Smooth muscle cell (in vitro differentiated cells): Measurements from ENCODE around the gene PGGT1B. TPM values are rescaled to one million over a fixed set of nuclear protein-coding genes. Genes with fewer than 3 reads are reported as not detected.

Source experiments
- DNase-seq: peaks from one replicate; lab custom pipeline; 2025; ENCODE audit not compliant: unreplicated experiment; lab: John Stamatoyannopoulos, UW
- H2AFZ ChIP-seq: fragments of 200-600 bp; sonication (generic); 2 replicates; pipeline ENCODE4 v1.6.0; 2016; ENCODE audit warnings: antibody characterized with exemption, low read depth, mild to moderate bottlenecking
- H3F3A ChIP-seq: fragments of 200-600 bp; sonication (generic); 2 replicates; pipeline ENCODE4 v1.6.0; 2017; ENCODE audit warnings: antibody characterized with exemption, low read depth
- H3K27ac ChIP-seq: fragments of 200-600 bp; sonication (generic); 2 replicates; pipeline ENCODE4 v1.5.1; 2016; ENCODE audit warnings: low read depth, mild to moderate bottlenecking
- H3K27me3 ChIP-seq: fragments of 200-600 bp; sonication (generic); 2 replicates; pipeline ENCODE4 v1.6.1; 2016; ENCODE audit warnings: low read depth, mild to moderate bottlenecking
- H3K36me3 ChIP-seq: fragments of 200-600 bp; sonication (generic); 2 replicates; pipeline ENCODE4 v1.5.1; 2016; ENCODE audit warnings: low read depth
- H3K4me1 ChIP-seq: fragments of 200-600 bp; sonication (generic); 2 replicates; pipeline ENCODE4 v1.5.1; 2016; ENCODE audit warnings: low read depth
- H3K4me2 ChIP-seq: fragments of 200-600 bp; sonication (generic); 2 replicates; pipeline ENCODE4 v1.6.0; 2016; ENCODE audit warnings: mild to moderate bottlenecking
- H3K4me3 ChIP-seq: fragments of 200-600 bp; sonication (generic); 2 replicates; pipeline ENCODE4 v1.5.1; 2016; ENCODE audit warnings: mild to moderate bottlenecking
- H3K79me2 ChIP-seq: fragments of 200-600 bp; sonication (generic); 2 replicates; pipeline ENCODE4 v1.6.0; 2016; ENCODE audit warnings: low read depth, mild to moderate bottlenecking
- H3K9ac ChIP-seq: fragments of 200-600 bp; sonication (generic); 2 replicates; pipeline ENCODE4 v1.6.0; 2016; ENCODE audit warnings: low read depth
- H3K9me3 ChIP-seq: fragments of 200-600 bp; sonication (generic); replicated peaks from 2 replicates; pipeline ENCODE4 v1.5.1; 2016; ENCODE audit warnings: low read depth
- H4K20me1 ChIP-seq: fragments of 200-600 bp; sonication (generic); 2 replicates; pipeline ENCODE4 v1.6.0; 2016; ENCODE audit warnings: low read depth
- WGBS: methylation state at CpG from one replicate; pipeline ENCODE4 v1.1.7; 2016; ENCODE audit warnings: low lambda C conversion rate; 5-methylcytosine and 5-hydroxymethylcytosine counted together
- polyA plus RNA-seq: library from polyadenylated mRNA; unstranded; fragments of >200 nt; fragmentation: Nextera tagmentation; extraction: Ambion mirVana; gene quantifications from 2 replicates; pipeline ENCODE4 v1.2.1, GENCODE V29; 2016
- total RNA-seq: library from RNA; depleted of rRNA; stranded (reverse); fragments of >200 nt; gene quantifications from 2 replicates; pipeline ENCODE4 v1.2.3, GENCODE V29; 2014
- TF ChIP-seq, protein P1 (sequence below): fragments of 200-600 bp; sonication (generic); IDR thresholded peaks from 2 replicates; pipeline ENCODE4 v1.5.1; 2017; ENCODE audit warnings: borderline replicate concordance, mild to moderate bottlenecking, antibody characterized with exemption; ENCODE audit not compliant: insufficient read depth, poor library complexity, severe bottlenecking

The PGGT1B gene
- total and polyA plus RNA-seq, 2 experiments from 2014 or later: 5.7 to 13.1 TPM

DNA sequence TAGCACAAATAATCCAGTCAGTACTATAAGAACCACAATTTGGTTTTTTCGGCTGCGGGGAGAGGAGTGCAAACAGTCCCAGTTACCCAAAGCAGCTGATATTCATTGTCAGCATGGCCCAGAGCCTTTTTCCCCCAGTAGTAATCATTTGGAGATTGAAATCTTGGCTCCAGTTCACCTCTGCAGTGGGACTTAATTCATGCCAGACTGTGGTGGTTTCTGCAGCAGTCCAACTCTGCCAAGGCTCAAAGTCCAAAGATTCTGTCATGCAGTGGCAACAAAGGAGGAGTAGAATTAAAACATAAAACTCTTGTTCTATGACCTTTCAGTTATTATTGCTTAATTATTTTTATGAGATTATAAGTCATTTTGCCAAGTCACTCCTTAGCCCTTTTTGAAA lies 68.0 kb downstream of the PGGT1B start:
- Histone ChIP-seq H3K36me3 (no peaks in the 10 kb centered on the region), H3K9ac (no peak overlapping the region), H3K4me2 (no peak overlapping the region), H3K4me1 (no peaks in the 10 kb centered on the region), H3K27me3 (no peaks in the 10 kb centered on the region), H3K4me3 (no peak overlapping the region), H3K79me2 (no peaks in the 10 kb centered on the region), H3F3A (no peaks in the 10 kb centered on the region), H4K20me1 (no peaks in the 10 kb centered on the region), H3K27ac (no peak overlapping the region), H3K9me3 (no peaks in the 10 kb centered on the region), H2AFZ (no peak overlapping the region)
- TF ChIP-seq, protein P1, sequence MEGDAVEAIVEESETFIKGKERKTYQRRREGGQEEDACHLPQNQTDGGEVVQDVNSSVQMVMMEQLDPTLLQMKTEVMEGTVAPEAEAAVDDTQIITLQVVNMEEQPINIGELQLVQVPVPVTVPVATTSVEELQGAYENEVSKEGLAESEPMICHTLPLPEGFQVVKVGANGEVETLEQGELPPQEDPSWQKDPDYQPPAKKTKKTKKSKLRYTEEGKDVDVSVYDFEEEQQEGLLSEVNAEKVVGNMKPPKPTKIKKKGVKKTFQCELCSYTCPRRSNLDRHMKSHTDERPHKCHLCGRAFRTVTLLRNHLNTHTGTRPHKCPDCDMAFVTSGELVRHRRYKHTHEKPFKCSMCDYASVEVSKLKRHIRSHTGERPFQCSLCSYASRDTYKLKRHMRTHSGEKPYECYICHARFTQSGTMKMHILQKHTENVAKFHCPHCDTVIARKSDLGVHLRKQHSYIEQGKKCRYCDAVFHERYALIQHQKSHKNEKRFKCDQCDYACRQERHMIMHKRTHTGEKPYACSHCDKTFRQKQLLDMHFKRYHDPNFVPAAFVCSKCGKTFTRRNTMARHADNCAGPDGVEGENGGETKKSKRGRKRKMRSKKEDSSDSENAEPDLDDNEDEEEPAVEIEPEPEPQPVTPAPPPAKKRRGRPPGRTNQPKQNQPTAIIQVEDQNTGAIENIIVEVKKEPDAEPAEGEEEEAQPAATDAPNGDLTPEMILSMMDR: no peak
- WGBS: 100% methylated on average over 2 of the region's 2 CpGs
- no peak for DNase-seq

DNA sequence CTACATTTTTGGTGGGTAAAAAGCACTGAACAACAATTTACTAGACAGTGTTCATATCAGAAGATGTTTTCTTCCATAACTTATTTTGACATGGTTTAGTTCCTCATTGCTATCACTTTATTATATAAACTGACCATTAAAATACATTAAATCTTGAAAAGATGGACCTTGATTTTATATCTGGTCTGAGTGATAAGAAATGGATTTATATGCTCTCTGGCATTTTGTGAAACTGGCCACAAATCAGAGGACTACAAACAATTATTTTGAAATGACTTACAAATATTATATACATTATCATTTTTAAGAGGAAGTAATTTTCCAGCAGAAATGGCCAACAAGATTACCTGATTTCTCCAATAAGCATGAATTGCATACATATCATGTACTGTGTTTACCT lies 69.4 kb downstream of the PGGT1B start:
- Histone ChIP-seq H3K4me1 (no peaks in the 10 kb centered on the region), H3K9me3 (no peaks in the 10 kb centered on the region), H3K27me3 (peaks cover 5% of the 10 kb centered on the region), H3F3A (no peaks in the 10 kb centered on the region), H3K27ac (no peak overlapping the region), H4K20me1 (no peaks in the 10 kb centered on the region), H3K4me2 (no peak overlapping the region), H3K9ac (no peak overlapping the region), H3K79me2 (no peaks in the 10 kb centered on the region), H3K4me3 (no peak overlapping the region), H3K36me3 (no peaks in the 10 kb centered on the region), H2AFZ (no peak overlapping the region)
- DNase-seq: no peak
- TF ChIP-seq, protein P1: no peak

DNA sequence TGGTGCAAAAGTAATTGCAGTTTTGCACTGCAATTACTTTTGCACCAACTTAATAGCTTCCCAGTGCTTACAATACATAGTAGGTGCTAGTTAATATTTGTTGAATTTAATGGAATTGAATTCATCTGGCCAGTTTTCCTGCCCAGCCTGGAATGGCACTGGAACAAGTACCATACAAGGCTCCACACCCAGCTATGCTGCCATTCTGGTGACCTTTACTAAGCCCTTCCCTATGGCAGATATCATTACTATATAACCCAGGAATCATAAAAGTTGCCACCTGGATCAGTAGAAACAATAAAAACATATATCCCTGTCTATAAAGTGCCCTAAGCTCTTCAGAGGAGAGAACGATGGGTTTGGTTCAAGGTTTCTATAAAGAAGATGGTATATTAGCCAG lies 70.6 kb downstream of the PGGT1B start:
- no peak overlapping the region for H3K9ac ChIP-seq
- no peak overlapping the region for H3K27ac ChIP-seq
- H2AFZ ChIP-seq: no peak overlapping the region
- H3K36me3 ChIP-seq: no peaks in the 10 kb centered on the region
- WGBS: 94% methylated on average over 1 of the region's 1 CpG
- H3K4me3 ChIP-seq: no peak overlapping the region
- H3K4me1 ChIP-seq: no peaks in the 10 kb centered on the region
- TF ChIP-seq, protein P1: no peak
- H3F3A ChIP-seq: no peaks in the 10 kb centered on the region
- H3K27me3 ChIP-seq: peaks cover 8% of the 10 kb centered on the region
- no peak overlapping the region for H3K4me2 ChIP-seq
- no peaks in the 10 kb centered on the region for H4K20me1 ChIP-seq
- no peak for DNase-seq
- H3K79me2 ChIP-seq: no peaks in the 10 kb centered on the region
- H3K9me3 ChIP-seq: no peaks in the 10 kb centered on the region

DNA sequence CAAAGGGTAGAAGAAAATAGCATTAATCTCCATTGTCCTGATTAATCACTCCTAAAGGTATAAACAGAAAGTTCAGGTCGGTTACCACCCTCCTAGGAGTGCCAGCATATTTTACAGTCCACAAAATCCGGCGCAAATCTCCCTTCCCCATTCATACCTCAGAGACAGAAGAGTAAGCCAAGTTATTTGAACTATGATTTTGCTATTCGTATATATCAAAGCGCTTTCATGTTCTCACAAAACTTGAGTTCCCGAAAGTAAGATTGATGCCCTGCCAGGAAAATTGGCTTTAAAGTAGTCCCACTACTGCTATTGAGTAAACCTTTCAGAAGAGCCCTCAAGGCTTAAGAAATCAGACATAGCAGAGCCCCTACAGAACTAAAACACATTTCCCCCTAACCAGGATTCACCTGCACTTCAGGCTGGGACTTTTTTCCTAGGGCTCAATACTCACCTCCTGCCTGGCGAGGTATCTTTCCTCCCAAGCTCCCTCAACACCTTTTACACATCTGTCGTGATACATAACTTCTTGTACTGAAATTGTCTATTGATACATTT lies 71.1 kb downstream of the PGGT1B start:
- DNase-seq: no peak

More for the DNA sequence above, 71.1 kb downstream of the PGGT1B start:
- WGBS: 89% methylated on average over 8 of the region's 8 CpGs
- TF ChIP-seq, protein P1: no peak
- no peak overlapping the region for H2AFZ ChIP-seq
- H3K27me3 ChIP-seq: peaks cover 8% of the 10 kb centered on the region
- no peak overlapping the region for H3K4me3 ChIP-seq
- no peaks in the 10 kb centered on the region for H3K79me2 ChIP-seq
- no peak overlapping the region for H3K27ac ChIP-seq
- no peak overlapping the region for H3K9ac ChIP-seq
- H3K4me2 ChIP-seq: no peak overlapping the region
- no peaks in the 10 kb centered on the region for H3K36me3 ChIP-seq
- no peaks in the 10 kb centered on the region for H4K20me1 ChIP-seq
- H3K9me3 ChIP-seq: no peaks in the 10 kb centered on the region
- no peaks in the 10 kb centered on the region for H3F3A ChIP-seq
- no peaks in the 10 kb centered on the region for H3K4me1 ChIP-seq
